ENCODE data around the gene FAM131C. TPM values are rescaled to one million over a fixed set of nuclear protein-coding genes. Genes with fewer than 3 reads are reported as not detected.

The FAM131C gene
- total and polyA plus RNA-seq, 2 donors (not counting 1 experiment from before 2014, with no cell fraction given): 0.34 to 0.50 TPM

GRCh38 chr1:16092097-16092922, 18.9 kb upstream of the FAM131C start:
- TF ChIP-seq EZH2 (IDR thresholded peaks at IDR 0.05; ENCODE audit: low read length, missing control alignments) (no peak), CTCF (conservative IDR thresholded peaks at IDR 0.05 in 1 of 2, IDR thresholded peaks at IDR 0.05 in 1 of 2; ENCODE audit: low read depth in 1 of 2, low read length in 2 of 2) (no peak)
- Histone ChIP-seq H3K27ac (ENCODE audit: insufficient read depth, low read length) (no peak overlapping the region), H3K27me3 (ENCODE audit: control insufficient read depth, insufficient read depth, low read length) (peaks cover 3% of the 10 kb centered on the region), H3K4me3 (replicated peaks in 1 of 4; ENCODE audit: control extremely low read depth in 1 of 4, insufficient read depth in 1 of 4, low read depth in 3 of 4, low read length in 4 of 4) (no peak overlapping the region), H3K9ac (ENCODE audit: insufficient read depth, low read length) (no peak overlapping the region), H3K9me3 (ENCODE audit: control insufficient read depth, insufficient read depth, low read depth, low read length) (no peaks in the 10 kb centered on the region), H3K4me2 (ENCODE audit: extremely low read depth, insufficient read depth, low read length) (no peak overlapping the region), H4K20me1 (ENCODE audit: control insufficient read depth, extremely low read depth, insufficient read depth, low read length) (no peaks in the 10 kb centered on the region), H2AFZ (ENCODE audit: low read length) (no peak overlapping the region), H3K36me3 (ENCODE audit: control insufficient read depth, insufficient read depth, low read length) (no peaks in the 10 kb centered on the region), H3K79me2 (ENCODE audit: control insufficient read depth, insufficient read depth, low read length) (no peaks in the 10 kb centered on the region), H3K4me1 (ENCODE audit: control insufficient read depth, extremely low read depth, insufficient read depth, low read length) (no peaks in the 10 kb centered on the region)
- no peak for DNase-seq (ENCODE audit: low read depth in 2 of 2)

GRCh38 chr1:16091296-16091695, 17.8 kb upstream of the FAM131C start:
- peaks cover 3% of the 10 kb centered on the region for H3K27me3 ChIP-seq (ENCODE audit: control insufficient read depth, insufficient read depth, low read length)
- H3K27ac ChIP-seq (ENCODE audit: insufficient read depth, low read length): no peak overlapping the region
- no peak for DNase-seq (ENCODE audit: low read depth in 2 of 2)
- H3K4me1 ChIP-seq (ENCODE audit: control insufficient read depth, extremely low read depth, insufficient read depth, low read length): no peaks in the 10 kb centered on the region
- no peak overlapping the region for H3K4me2 ChIP-seq (ENCODE audit: extremely low read depth, insufficient read depth, low read length)
- no peaks in the 10 kb centered on the region for H4K20me1 ChIP-seq (ENCODE audit: control insufficient read depth, extremely low read depth, insufficient read depth, low read length)
- no peak overlapping the region for H3K9ac ChIP-seq (ENCODE audit: insufficient read depth, low read length)
- no peaks in the 10 kb centered on the region for H3K9me3 ChIP-seq (ENCODE audit: control insufficient read depth, insufficient read depth, low read depth, low read length)
- H3K36me3 ChIP-seq (ENCODE audit: control insufficient read depth, insufficient read depth, low read length): no peaks in the 10 kb centered on the region
- TF ChIP-seq CTCF (conservative IDR thresholded peaks at IDR 0.05 in 1 of 2, IDR thresholded peaks at IDR 0.05 in 1 of 2; ENCODE audit: low read depth in 1 of 2, low read length in 2 of 2) (no peak), EZH2 (IDR thresholded peaks at IDR 0.05; ENCODE audit: low read length, missing control alignments) (no peak)
- no peaks in the 10 kb centered on the region for H3K79me2 ChIP-seq (ENCODE audit: control insufficient read depth, insufficient read depth, low read length)
- H3K4me3 ChIP-seq (replicated peaks in 1 of 4; ENCODE audit: control extremely low read depth in 1 of 4, insufficient read depth in 1 of 4, low read depth in 3 of 4, low read length in 4 of 4): no peak overlapping the region
- H2AFZ ChIP-seq (ENCODE audit: low read length): no peak overlapping the region

GRCh38 chr1:16090076-16090826, 16.8 kb upstream of the FAM131C start:
- no peaks in the 10 kb centered on the region for H4K20me1 ChIP-seq (ENCODE audit: control insufficient read depth, extremely low read depth, insufficient read depth, low read length)
- H3K9ac ChIP-seq (ENCODE audit: insufficient read depth, low read length): no peak overlapping the region
- H3K4me2 ChIP-seq (ENCODE audit: extremely low read depth, insufficient read depth, low read length): no peak overlapping the region
- no peak for TF ChIP-seq CTCF (conservative IDR thresholded peaks at IDR 0.05 in 1 of 2, IDR thresholded peaks at IDR 0.05 in 1 of 2; ENCODE audit: low read depth in 1 of 2, low read length in 2 of 2)
- no peak for TF ChIP-seq EZH2 (IDR thresholded peaks at IDR 0.05; ENCODE audit: low read length, missing control alignments)
- no peaks in the 10 kb centered on the region for H3K36me3 ChIP-seq (ENCODE audit: control insufficient read depth, insufficient read depth, low read length)
- H3K4me1 ChIP-seq (ENCODE audit: control insufficient read depth, extremely low read depth, insufficient read depth, low read length): no peaks in the 10 kb centered on the region
- peaks cover 3% of the 10 kb centered on the region for H3K27me3 ChIP-seq (ENCODE audit: control insufficient read depth, insufficient read depth, low read length)
- no peaks in the 10 kb centered on the region for H3K9me3 ChIP-seq (ENCODE audit: control insufficient read depth, insufficient read depth, low read depth, low read length)
- no peaks in the 10 kb centered on the region for H3K79me2 ChIP-seq (ENCODE audit: control insufficient read depth, insufficient read depth, low read length)
- no peak overlapping the region for H3K27ac ChIP-seq (ENCODE audit: insufficient read depth, low read length)
- no peak overlapping the region for H3K4me3 ChIP-seq (replicated peaks in 1 of 4; ENCODE audit: control extremely low read depth in 1 of 4, insufficient read depth in 1 of 4, low read depth in 3 of 4, low read length in 4 of 4)
- no peak overlapping the region for H2AFZ ChIP-seq (ENCODE audit: low read length)
- DNase-seq (ENCODE audit: low read depth in 2 of 2): no peak

All from fibroblast of lung (primary cell).